HepG2 (cell line): ENCODE data around the gene LEF1. TPM values are rescaled to one million over a fixed set of nuclear protein-coding genes. Genes with fewer than 3 reads are reported as not detected.

Experiments
- ATAC-seq: fragments of 200-7000 bp; cut with Tn5 transposase; 3 replicates; pipeline ENCODE4 v1.9.1; 2020; ENCODE audit warnings: mild to moderate bottlenecking, moderate library complexity
- BruUV-seq: library from RNA; stranded (reverse); fragments of 400-500 nt; replicated peaks from 2 replicates; lab custom pipeline; 2021; lab: Mats Ljungman, UMichigan
- CTCF ChIA-PET: fragments of 300-600 bp; formaldehyde crosslinking; extraction: SDS; loops from one replicate; lab custom pipeline; 2021; ENCODE audit warnings: low total read pairs, inconsistent platforms, low intra/inter-chr PET ratio; lab: Yijun Ruan, JAX
- POLR2A ChIA-PET: fragments of 350-600 bp; sonication (Branson Sonifier 250); formaldehyde crosslinking; loops from one replicate; lab custom pipeline; 2020; ENCODE audit warnings: antibody characterized with exemption, inconsistent platforms; lab: Yijun Ruan, JAX
- DNase-seq: peaks from one replicate; pipeline ENCODE4 v3.0.0-alpha.2; 2015; ENCODE audit warnings: low spot score
- FAIRE-seq: peaks from 3 replicates; lab custom pipeline; 2011; peaks lifted over from hg19 to GRCh38; lab: Jason Lieb, UNC
- H2AFZ ChIP-seq: one replicate; pipeline ENCODE4 v1.6.1; 2011; ENCODE audit warnings: low read length, inconsistent platforms
- H3K27ac ChIP-seq: fragments of 300-600 bp; 3 replicates; pipeline ENCODE4 v1.8.0; 2011; ENCODE audit warnings: mixed run types, mild to moderate bottlenecking, mixed read lengths, low read length, inconsistent platforms; ENCODE audit not compliant: insufficient read depth; ENCODE audit errors: extremely low read length
- H3K27me3 ChIP-seq, 2 experiments: fragments of 200-600 bp in 1 of 2; 2 replicates in 1 of 2; 3 replicates in 1 of 2; pipeline versions ENCODE4 v1.6.0 to v1.8.0; 2011; ENCODE audit warnings: low read length in 2 of 2, mild to moderate bottlenecking in 2 of 2, moderate library complexity in 2 of 2, inconsistent platforms in 1 of 2; ENCODE audit not compliant: insufficient read depth in 2 of 2, control insufficient read depth in 1 of 2
- H3K36me3 ChIP-seq, 2 experiments: fragments of 200-600 bp in 1 of 2; replicated peaks in 1 of 2; 2 replicates in 1 of 2; 3 replicates in 1 of 2; pipeline versions ENCODE4 v1.5.1 to v1.8.0; 2011; ENCODE audit warnings: low read length in 2 of 2, inconsistent platforms in 1 of 2; ENCODE audit not compliant: insufficient read depth in 2 of 2, control insufficient read depth in 1 of 2
- H3K4me1 ChIP-seq: 2 replicates; pipeline ENCODE4 v1.5.1; 2012; ENCODE audit warnings: low read length, inconsistent platforms; ENCODE audit not compliant: insufficient read depth
- H3K4me2 ChIP-seq: 2 replicates; pipeline ENCODE4 v1.6.0; 2011; ENCODE audit warnings: low read depth, low read length, inconsistent platforms
- H3K4me3 ChIP-seq, 3 experiments: fragments of 200-600 bp in 1 of 3; sonication (generic), shearing (Covaris generic) in 1 of 3; replicated peaks in 1 of 3; 2 replicates each; pipeline ENCODE4 v1.5.1; 2011 to 2016; ENCODE audit warnings: low read length in 3 of 3, inconsistent platforms in 2 of 3, low read depth in 2 of 3, mild to moderate bottlenecking in 2 of 3, control low read depth in 1 of 3, mixed read lengths in 1 of 3; ENCODE audit not compliant: insufficient read depth in 1 of 3
- H3K79me2 ChIP-seq: one replicate; pipeline ENCODE4 v1.6.1; 2011; ENCODE audit warnings: low read length, inconsistent platforms; ENCODE audit not compliant: insufficient read depth
- H3K9ac ChIP-seq: 2 replicates; pipeline ENCODE4 v1.6.0; 2011; ENCODE audit warnings: mild to moderate bottlenecking, low read depth, low read length, inconsistent platforms; ENCODE audit not compliant: insufficient read depth
- H3K9me3 ChIP-seq: 2 replicates; pipeline ENCODE4 v1.5.1; 2012; ENCODE audit warnings: mild to moderate bottlenecking, low read length
- H4K20me1 ChIP-seq: 2 replicates; pipeline ENCODE4 v1.6.0; 2011; ENCODE audit warnings: inconsistent platforms, mild to moderate bottlenecking, low read length, moderate library complexity; ENCODE audit not compliant: insufficient read depth
- GMEB1 ChIP-seq: sonication (generic); formaldehyde crosslinking; IDR thresholded peaks from 2 replicates; pipeline ENCODE4 v1.5.1; 2020; ENCODE audit warnings: missing genetic modification reagents, mild to moderate bottlenecking, borderline replicate concordance
- KDM3A ChIP-seq: IDR thresholded peaks from 2 replicates; pipeline ENCODE4 v1.6.1; 2018; ENCODE audit warnings: low read depth, missing compliant biosample characterization
- NFAT5 ChIP-seq: sonication (generic); formaldehyde crosslinking; IDR thresholded peaks from 2 replicates; pipeline ENCODE4 v1.4.0; 2020; ENCODE audit warnings: missing genetic modification reagents
- RAD21 ChIP-seq: fragments of 450-650 bp; formaldehyde crosslinking; IDR thresholded peaks from 2 replicates; pipeline ENCODE4 v1.5.0; 2020; ENCODE audit warnings: mild to moderate bottlenecking
- RXRA ChIP-seq: sonication (generic); formaldehyde crosslinking; IDR thresholded peaks from 2 replicates; pipeline ENCODE4 v1.5.1; 2020; ENCODE audit warnings: missing genetic modification reagents
- ZFP36L2 ChIP-seq: sonication (generic); formaldehyde crosslinking; IDR thresholded peaks from 2 replicates; pipeline ENCODE4 v1.4.0; 2020; ENCODE audit warnings: missing genetic modification reagents
- ZNF615 ChIP-seq: sonication (generic); formaldehyde crosslinking; IDR thresholded peaks from 2 replicates; pipeline ENCODE4 v1.5.0; 2020; ENCODE audit warnings: mild to moderate bottlenecking, missing genetic modification reagents, borderline replicate concordance
- ZNF687 ChIP-seq: sonication (generic); formaldehyde crosslinking; IDR thresholded peaks from 2 replicates; pipeline ENCODE4 v1.5.1; 2020; ENCODE audit warnings: mild to moderate bottlenecking, missing genetic modification reagents, moderate library complexity
- WGBS: methylation state at CpG from one replicate; pipeline ENCODE4 v1.1.6; 2017; ENCODE audit warnings: low lambda C conversion rate; 5-methylcytosine and 5-hydroxymethylcytosine counted together
- in situ Hi-C: cut with HindIII; loops from 2 replicates; pipeline ENCODE4 v1.10.0; 2017; ENCODE audit warnings: low pct_unique_long_range_greater_than_20kb; ENCODE audit not compliant: extremely low pct_ligation_motif_present
- intact Hi-C: fragments of 100-400 bp; cut with micrococcal nuclease; formaldehyde crosslinking; loops from one replicate; pipeline ENCODE4 v1.10.0; 2022; ENCODE audit not compliant: unreplicated experiment
- polyA plus RNA-seq, 8 experiments: library from polyadenylated mRNA; depleted of rRNA in 3 of 8; stranded (reverse) in 7 of 8; unstranded in 1 of 8; fragments of >200 nt; fragmentation: Illumina TruSeq in 4 of 8; extraction: Trizol in 4 of 8; gene quantifications; 2 replicates each; pipeline versions ENCODE4 v1.2.1 to v1.2.3, GENCODE V29; 2011 to 2016; ENCODE audit warnings: low read depth in 4 of 8, missing spikeins in 1 of 8, mixed read lengths in 1 of 8; ENCODE audit not compliant: insufficient read depth in 1 of 8
- total RNA-seq, 5 experiments: library from RNA; depleted of rRNA; stranded (reverse); fragments of >200 nt; fragmentation: Illumina TruSeq; extraction: Trizol; gene quantifications; 2 replicates each; pipeline ENCODE4 v1.2.3, GENCODE V29; 2016; ENCODE audit warnings: low read depth in 1 of 5

Gene LEF1
- total and polyA plus RNA-seq, 2 of the 13 experiments (the other 11 are each of a cell fraction or from before 2014, with no cell fraction given), result 0.22 to 0.29 TPM

DNA sequence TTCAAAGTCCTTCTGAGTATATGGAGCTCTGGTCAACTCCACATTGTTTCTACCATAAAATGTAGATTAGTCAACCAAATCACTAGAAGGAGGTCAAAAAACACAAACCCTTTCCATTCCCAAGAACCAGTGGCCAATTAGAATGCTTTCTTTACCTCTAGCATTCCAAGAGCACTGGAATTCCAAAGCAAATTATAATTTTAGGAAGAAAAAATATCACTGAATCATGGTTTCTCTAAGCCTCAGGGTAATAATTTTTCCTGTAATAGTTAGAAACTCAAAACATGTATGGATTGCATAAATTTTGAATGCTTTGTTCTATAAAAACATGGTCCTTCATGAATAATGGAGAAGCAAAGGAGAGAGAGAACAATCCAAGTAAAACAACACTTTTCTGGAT is 39.5 kb downstream of the LEF1 start:
- Histone ChIP-seq H3K79me2 (no peaks in the 10 kb centered on the region), H3K4me2 (no peak overlapping the region), H3K27ac (no peak overlapping the region), H3K27me3 (no peaks in the 10 kb centered on the region), H3K4me1 (no peaks in the 10 kb centered on the region), H3K9me3 (no peaks in the 10 kb centered on the region), H3K36me3 (no peaks in the 10 kb centered on the region), H4K20me1 (no peaks in the 10 kb centered on the region), H3K9ac (no peak overlapping the region), H3K4me3 (no peak overlapping the region), H2AFZ (no peak overlapping the region)
- POLR2A ChIA-PET, result no interaction called here
- intact Hi-C loops (no loop called here), in situ Hi-C loops (no loop called here)
- BruUV-seq, result no TSS peak
- DNase-seq (no peak), FAIRE-seq (no peak), ATAC-seq (no peak)
- CTCF ChIA-PET, result no interaction called here
- no peak for TF ChIP-seq ZNF615

DNA sequence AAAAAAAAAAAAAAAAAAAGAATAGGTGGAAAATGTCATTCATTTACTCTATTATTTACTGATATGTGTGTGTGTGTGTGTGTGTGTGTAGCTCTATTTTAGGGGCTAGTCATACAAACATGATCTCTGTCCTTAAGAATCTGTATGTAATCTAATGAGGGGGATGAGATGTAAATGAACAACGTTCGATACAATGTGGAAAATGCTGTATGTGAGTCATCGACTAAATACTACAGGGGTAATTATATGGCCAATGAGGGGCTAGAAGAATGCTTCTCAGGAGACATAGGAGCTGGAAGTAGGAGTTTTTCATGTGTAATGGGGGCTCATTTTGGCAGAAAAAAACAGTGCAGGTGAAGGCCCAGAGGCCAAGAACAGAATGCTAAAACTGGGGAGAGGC is 41.9 kb downstream of the LEF1 start:
- in situ Hi-C loops (no loop called here), intact Hi-C loops (no loop called here)
- DNase-seq (no peak), FAIRE-seq (no peak), ATAC-seq (no peak)
- ChIA-PET CTCF (no interaction called here), POLR2A (no interaction called here)
- Histone ChIP-seq H3K4me3 (no peak overlapping the region), H3K79me2 (no peaks in the 10 kb centered on the region), H3K4me2 (no peak overlapping the region), H3K9me3 (no peaks in the 10 kb centered on the region), H3K4me1 (no peaks in the 10 kb centered on the region), H2AFZ (no peak overlapping the region), H4K20me1 (no peaks in the 10 kb centered on the region), H3K36me3 (no peaks in the 10 kb centered on the region), H3K27ac (no peak overlapping the region), H3K27me3 (no peaks in the 10 kb centered on the region), H3K9ac (no peak overlapping the region)
- WGBS, result 51% methylated on average over 3 of the region's 3 CpGs
- BruUV-seq, result no TSS peak
- no peak for TF ChIP-seq GMEB1 (CRISPR knock-in tag)
- no peak for TF ChIP-seq NFAT5 (CRISPR knock-in tag)
- no peak for TF ChIP-seq KDM3A (CRISPR knock-in tag)
- no peak for TF ChIP-seq RAD21 (CRISPR knock-in tag)
- TF ChIP-seq ZNF687 (CRISPR knock-in tag), result no peak
- TF ChIP-seq RXRA, result no peak
- TF ChIP-seq ZFP36L2 (CRISPR knock-in tag), result no peak
